HepG2 (cell line): ENCODE measurements around the gene MTCH1. TPM values are rescaled to one million over a fixed set of nuclear protein-coding genes. Genes with fewer than 3 reads are reported as not detected.
"Not testable (repeated sequence)": the region's sequence is repeated elsewhere in the genome, so short reads cannot be mapped to it uniquely, and the experiment has no call there.

Source experiments
- ATAC-seq: fragments of 200-7000 bp; cut with Tn5 transposase; 3 replicates; pipeline ENCODE4 v1.9.1; 2020; ENCODE audit warnings: mild to moderate bottlenecking, moderate library complexity
- BruUV-seq: library from RNA; stranded (reverse); fragments of 400-500 nt; replicated peaks from 2 replicates; lab custom pipeline; 2021; lab: Mats Ljungman, UMichigan
- CTCF ChIA-PET: fragments of 300-600 bp; formaldehyde crosslinking; extraction: SDS; loops from one replicate; lab custom pipeline; 2021; ENCODE audit warnings: low total read pairs, inconsistent platforms, low intra/inter-chr PET ratio; lab: Yijun Ruan, JAX
- POLR2A ChIA-PET: fragments of 350-600 bp; sonication (Branson Sonifier 250); formaldehyde crosslinking; loops from one replicate; lab custom pipeline; 2020; ENCODE audit warnings: antibody characterized with exemption, inconsistent platforms; lab: Yijun Ruan, JAX
- DNase-seq: peaks from one replicate; pipeline ENCODE4 v3.0.0-alpha.2; 2015; ENCODE audit warnings: low spot score
- FAIRE-seq: peaks from 3 replicates; lab custom pipeline; 2011; peaks lifted over from hg19 to GRCh38; lab: Jason Lieb, UNC
- H2AFZ ChIP-seq: one replicate; pipeline ENCODE4 v1.6.1; 2011; ENCODE audit warnings: low read length, inconsistent platforms
- H3K27ac ChIP-seq: fragments of 300-600 bp; 3 replicates; pipeline ENCODE4 v1.8.0; 2011; ENCODE audit warnings: mixed run types, mild to moderate bottlenecking, mixed read lengths, low read length, inconsistent platforms; ENCODE audit not compliant: insufficient read depth; ENCODE audit errors: extremely low read length
- H3K27me3 ChIP-seq, 2 experiments: fragments of 200-600 bp in 1 of 2; 2 replicates in 1 of 2; 3 replicates in 1 of 2; pipeline versions ENCODE4 v1.6.0 to v1.8.0; 2011; ENCODE audit warnings: low read length in 2 of 2, mild to moderate bottlenecking in 2 of 2, moderate library complexity in 2 of 2, inconsistent platforms in 1 of 2; ENCODE audit not compliant: insufficient read depth in 2 of 2, control insufficient read depth in 1 of 2
- H3K36me3 ChIP-seq, 2 experiments: fragments of 200-600 bp in 1 of 2; replicated peaks in 1 of 2; 2 replicates in 1 of 2; 3 replicates in 1 of 2; pipeline versions ENCODE4 v1.5.1 to v1.8.0; 2011; ENCODE audit warnings: low read length in 2 of 2, inconsistent platforms in 1 of 2; ENCODE audit not compliant: insufficient read depth in 2 of 2, control insufficient read depth in 1 of 2
- H3K4me1 ChIP-seq: 2 replicates; pipeline ENCODE4 v1.5.1; 2012; ENCODE audit warnings: low read length, inconsistent platforms; ENCODE audit not compliant: insufficient read depth
- H3K4me2 ChIP-seq: 2 replicates; pipeline ENCODE4 v1.6.0; 2011; ENCODE audit warnings: low read depth, low read length, inconsistent platforms
- H3K4me3 ChIP-seq, 3 experiments: fragments of 200-600 bp in 1 of 3; sonication (generic), shearing (Covaris generic) in 1 of 3; replicated peaks in 1 of 3; 2 replicates each; pipeline ENCODE4 v1.5.1; 2011 to 2016; ENCODE audit warnings: low read length in 3 of 3, inconsistent platforms in 2 of 3, low read depth in 2 of 3, mild to moderate bottlenecking in 2 of 3, control low read depth in 1 of 3, mixed read lengths in 1 of 3; ENCODE audit not compliant: insufficient read depth in 1 of 3
- H3K79me2 ChIP-seq: one replicate; pipeline ENCODE4 v1.6.1; 2011; ENCODE audit warnings: low read length, inconsistent platforms; ENCODE audit not compliant: insufficient read depth
- H3K9ac ChIP-seq: 2 replicates; pipeline ENCODE4 v1.6.0; 2011; ENCODE audit warnings: mild to moderate bottlenecking, low read depth, low read length, inconsistent platforms; ENCODE audit not compliant: insufficient read depth
- H3K9me3 ChIP-seq: 2 replicates; pipeline ENCODE4 v1.5.1; 2012; ENCODE audit warnings: mild to moderate bottlenecking, low read length
- H4K20me1 ChIP-seq: 2 replicates; pipeline ENCODE4 v1.6.0; 2011; ENCODE audit warnings: inconsistent platforms, mild to moderate bottlenecking, low read length, moderate library complexity; ENCODE audit not compliant: insufficient read depth
- NR3C1 ChIP-seq: sonication (generic); formaldehyde crosslinking; IDR thresholded peaks from 2 replicates; pipeline ENCODE4 v1.4.0; 2020; ENCODE audit warnings: missing genetic modification reagents
- SIX4 ChIP-seq: sonication (generic); formaldehyde crosslinking; IDR thresholded peaks from 2 replicates; pipeline ENCODE4 v1.4.0; 2020; ENCODE audit warnings: missing genetic modification reagents
- SRSF9 ChIP-seq: fragments of 200-400 bp; formaldehyde crosslinking; IDR thresholded peaks from 2 replicates; pipeline ENCODE4 v1.6.1; 2018; ENCODE audit warnings: borderline replicate concordance, mild to moderate bottlenecking, low read depth, low read length; ENCODE audit not compliant: insufficient read depth, poor library complexity, severe bottlenecking
- ZNF501 ChIP-seq: sonication (generic); formaldehyde crosslinking; IDR thresholded peaks from 2 replicates; pipeline ENCODE4 v1.5.1; 2020; ENCODE audit warnings: mild to moderate bottlenecking, moderate library complexity, missing genetic modification reagents
- ZNF749 ChIP-seq: sonication (generic); formaldehyde crosslinking; IDR thresholded peaks from 2 replicates; pipeline ENCODE4 v1.8.0; 2022; ENCODE audit warnings: mild to moderate bottlenecking, missing genetic modification reagents, moderate library complexity, borderline replicate concordance
- WGBS: methylation state at CpG from one replicate; pipeline ENCODE4 v1.1.6; 2017; ENCODE audit warnings: low lambda C conversion rate; 5-methylcytosine and 5-hydroxymethylcytosine counted together
- in situ Hi-C: cut with HindIII; loops from 2 replicates; pipeline ENCODE4 v1.10.0; 2017; ENCODE audit warnings: low pct_unique_long_range_greater_than_20kb; ENCODE audit not compliant: extremely low pct_ligation_motif_present
- intact Hi-C: fragments of 100-400 bp; cut with micrococcal nuclease; formaldehyde crosslinking; loops from one replicate; pipeline ENCODE4 v1.10.0; 2022; ENCODE audit not compliant: unreplicated experiment
- polyA plus RNA-seq, 8 experiments: library from polyadenylated mRNA; depleted of rRNA in 3 of 8; stranded (reverse) in 7 of 8; unstranded in 1 of 8; fragments of >200 nt; fragmentation: Illumina TruSeq in 4 of 8; extraction: Trizol in 4 of 8; gene quantifications; 2 replicates each; pipeline versions ENCODE4 v1.2.1 to v1.2.3, GENCODE V29; 2011 to 2016; ENCODE audit warnings: low read depth in 4 of 8, missing spikeins in 1 of 8, mixed read lengths in 1 of 8; ENCODE audit not compliant: insufficient read depth in 1 of 8
- total RNA-seq, 5 experiments: library from RNA; depleted of rRNA; stranded (reverse); fragments of >200 nt; fragmentation: Illumina TruSeq; extraction: Trizol; gene quantifications; 2 replicates each; pipeline ENCODE4 v1.2.3, GENCODE V29; 2016; ENCODE audit warnings: low read depth in 1 of 5
- TF ChIP-seq, protein P1 (sequence below): IDR thresholded peaks from 2 replicates; pipeline ENCODE4 v1.6.1; 2016; ENCODE audit warnings: control low read depth
- TF ChIP-seq, protein P2 (sequence below): sonication (generic); formaldehyde crosslinking; IDR thresholded peaks from 2 replicates; pipeline ENCODE4 v1.5.0; 2020; ENCODE audit warnings: mild to moderate bottlenecking, low read depth, missing genetic modification reagents, borderline replicate concordance
- TF ChIP-seq, protein P3 (sequence below): sonication (generic); formaldehyde crosslinking; IDR thresholded peaks from one replicate; pipeline ENCODE4 v1.5.1; 2020; ENCODE audit warnings: mild to moderate bottlenecking, missing genetic modification reagents; ENCODE audit errors: not compliant biosample characterization

MTCH1 gene
- total and polyA plus RNA-seq, 2 of the 13 experiments (the other 11 are each of a cell fraction or from before 2014, with no cell fraction given) = 86.2 to 144 TPM

DNA sequence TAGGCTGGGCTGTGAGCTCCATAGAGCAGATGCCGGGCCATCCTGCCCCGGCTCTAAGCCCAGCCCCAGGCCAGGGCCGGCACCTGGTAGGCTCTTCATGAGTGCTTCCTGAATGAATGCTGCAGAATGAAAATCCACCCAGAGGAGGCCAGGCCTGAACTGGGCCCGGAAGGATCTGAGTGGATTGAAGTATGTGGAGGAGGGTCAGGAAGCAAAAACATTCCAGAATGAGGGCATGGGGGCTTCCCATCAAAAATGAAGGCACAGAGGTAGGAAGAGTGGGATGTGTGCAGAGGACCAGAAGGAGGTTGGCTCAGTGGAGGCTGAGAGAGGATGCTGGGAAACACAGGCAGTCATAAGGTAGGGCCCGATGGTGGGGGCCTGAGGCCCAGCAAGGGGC, 47.0 kb downstream of the MTCH1 start:
- CTCF ChIA-PET, H2AFZ ChIP-seq, H3K9me3 ChIP-seq, FAIRE-seq, in situ Hi-C loops, H3K36me3 ChIP-seq, POLR2A ChIA-PET, H3K27ac ChIP-seq, H3K4me1 ChIP-seq, H4K20me1 ChIP-seq, intact Hi-C loops, H3K4me2 ChIP-seq, BruUV-seq, H3K9ac ChIP-seq, H3K79me2 ChIP-seq, DNase-seq, ATAC-seq, H3K4me3 ChIP-seq: not testable (repeated sequence)
- WGBS = 32% methylated on average over 5 of the region's 5 CpGs
- H3K27me3 ChIP-seq = peaks cover 1 to 34% of the 10 kb centered on the region in 2 experiments; a peak in 4 of 5 replicates

DNA sequence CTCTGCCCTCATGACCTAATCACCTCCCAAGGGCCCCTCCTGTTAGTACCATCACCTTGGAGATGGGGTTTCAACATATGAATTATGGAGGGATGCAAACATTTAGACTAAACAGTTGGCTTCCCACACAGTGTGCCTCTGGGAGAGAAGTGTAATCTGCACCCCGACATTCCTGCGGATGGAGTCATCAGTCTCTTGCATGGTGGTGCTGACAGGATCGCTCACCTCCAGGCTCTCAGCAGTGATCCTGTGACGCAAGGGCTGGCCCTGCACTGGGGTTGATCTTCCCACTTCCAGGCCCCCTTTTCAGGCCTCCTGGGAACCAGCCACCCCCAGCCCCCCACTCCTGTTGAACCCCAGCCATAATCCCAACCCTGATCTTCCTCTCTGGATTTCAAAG, 47.5 kb downstream of the MTCH1 start:
- H3K4me2 ChIP-seq = no peak overlapping the region
- peaks cover 1 to 34% of the 10 kb centered on the region in 2 experiments; a peak in 4 of 5 replicates for H3K27me3 ChIP-seq
- H3K4me3 ChIP-seq = no peak overlapping the region
- no peak overlapping the region for H3K9ac ChIP-seq
- H3K36me3 ChIP-seq = no peaks in the 10 kb centered on the region
- no peak for ATAC-seq
- POLR2A ChIA-PET = no interaction called here
- H2AFZ ChIP-seq = no peak overlapping the region
- no peak overlapping the region for H3K27ac ChIP-seq
- intact Hi-C loops (no loop called here), in situ Hi-C loops (no loop called here)
- 78% methylated on average over 4 of the region's 4 CpGs for WGBS
- H3K9me3 ChIP-seq = no peaks in the 10 kb centered on the region
- H4K20me1 ChIP-seq = no peaks in the 10 kb centered on the region
- no peak for FAIRE-seq
- no peaks in the 10 kb centered on the region for H3K4me1 ChIP-seq
- BruUV-seq = no TSS peak
- CTCF ChIA-PET = no interaction called here
- H3K79me2 ChIP-seq = no peaks in the 10 kb centered on the region
- DNase-seq = no peak
- TF ChIP-seq, protein P1, sequence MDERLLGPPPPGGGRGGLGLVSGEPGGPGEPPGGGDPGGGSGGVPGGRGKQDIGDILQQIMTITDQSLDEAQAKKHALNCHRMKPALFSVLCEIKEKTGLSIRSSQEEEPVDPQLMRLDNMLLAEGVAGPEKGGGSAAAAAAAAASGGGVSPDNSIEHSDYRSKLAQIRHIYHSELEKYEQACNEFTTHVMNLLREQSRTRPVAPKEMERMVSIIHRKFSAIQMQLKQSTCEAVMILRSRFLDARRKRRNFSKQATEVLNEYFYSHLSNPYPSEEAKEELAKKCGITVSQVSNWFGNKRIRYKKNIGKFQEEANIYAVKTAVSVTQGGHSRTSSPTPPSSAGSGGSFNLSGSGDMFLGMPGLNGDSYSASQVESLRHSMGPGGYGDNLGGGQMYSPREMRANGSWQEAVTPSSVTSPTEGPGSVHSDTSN (CRISPR knock-in tag) = no peak
- TF ChIP-seq ZNF501 (no peak), SRSF9 (no peak), ZNF749 (CRISPR knock-in tag) (no peak), NR3C1 (no peak), SIX4 (CRISPR knock-in tag) (no peak)
- TF ChIP-seq, protein P2, sequence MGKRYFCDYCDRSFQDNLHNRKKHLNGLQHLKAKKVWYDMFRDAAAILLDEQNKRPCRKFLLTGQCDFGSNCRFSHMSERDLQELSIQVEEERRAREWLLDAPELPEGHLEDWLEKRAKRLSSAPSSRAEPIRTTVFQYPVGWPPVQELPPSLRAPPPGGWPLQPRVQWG (CRISPR knock-in tag) = no peak
- TF ChIP-seq, protein P3, sequence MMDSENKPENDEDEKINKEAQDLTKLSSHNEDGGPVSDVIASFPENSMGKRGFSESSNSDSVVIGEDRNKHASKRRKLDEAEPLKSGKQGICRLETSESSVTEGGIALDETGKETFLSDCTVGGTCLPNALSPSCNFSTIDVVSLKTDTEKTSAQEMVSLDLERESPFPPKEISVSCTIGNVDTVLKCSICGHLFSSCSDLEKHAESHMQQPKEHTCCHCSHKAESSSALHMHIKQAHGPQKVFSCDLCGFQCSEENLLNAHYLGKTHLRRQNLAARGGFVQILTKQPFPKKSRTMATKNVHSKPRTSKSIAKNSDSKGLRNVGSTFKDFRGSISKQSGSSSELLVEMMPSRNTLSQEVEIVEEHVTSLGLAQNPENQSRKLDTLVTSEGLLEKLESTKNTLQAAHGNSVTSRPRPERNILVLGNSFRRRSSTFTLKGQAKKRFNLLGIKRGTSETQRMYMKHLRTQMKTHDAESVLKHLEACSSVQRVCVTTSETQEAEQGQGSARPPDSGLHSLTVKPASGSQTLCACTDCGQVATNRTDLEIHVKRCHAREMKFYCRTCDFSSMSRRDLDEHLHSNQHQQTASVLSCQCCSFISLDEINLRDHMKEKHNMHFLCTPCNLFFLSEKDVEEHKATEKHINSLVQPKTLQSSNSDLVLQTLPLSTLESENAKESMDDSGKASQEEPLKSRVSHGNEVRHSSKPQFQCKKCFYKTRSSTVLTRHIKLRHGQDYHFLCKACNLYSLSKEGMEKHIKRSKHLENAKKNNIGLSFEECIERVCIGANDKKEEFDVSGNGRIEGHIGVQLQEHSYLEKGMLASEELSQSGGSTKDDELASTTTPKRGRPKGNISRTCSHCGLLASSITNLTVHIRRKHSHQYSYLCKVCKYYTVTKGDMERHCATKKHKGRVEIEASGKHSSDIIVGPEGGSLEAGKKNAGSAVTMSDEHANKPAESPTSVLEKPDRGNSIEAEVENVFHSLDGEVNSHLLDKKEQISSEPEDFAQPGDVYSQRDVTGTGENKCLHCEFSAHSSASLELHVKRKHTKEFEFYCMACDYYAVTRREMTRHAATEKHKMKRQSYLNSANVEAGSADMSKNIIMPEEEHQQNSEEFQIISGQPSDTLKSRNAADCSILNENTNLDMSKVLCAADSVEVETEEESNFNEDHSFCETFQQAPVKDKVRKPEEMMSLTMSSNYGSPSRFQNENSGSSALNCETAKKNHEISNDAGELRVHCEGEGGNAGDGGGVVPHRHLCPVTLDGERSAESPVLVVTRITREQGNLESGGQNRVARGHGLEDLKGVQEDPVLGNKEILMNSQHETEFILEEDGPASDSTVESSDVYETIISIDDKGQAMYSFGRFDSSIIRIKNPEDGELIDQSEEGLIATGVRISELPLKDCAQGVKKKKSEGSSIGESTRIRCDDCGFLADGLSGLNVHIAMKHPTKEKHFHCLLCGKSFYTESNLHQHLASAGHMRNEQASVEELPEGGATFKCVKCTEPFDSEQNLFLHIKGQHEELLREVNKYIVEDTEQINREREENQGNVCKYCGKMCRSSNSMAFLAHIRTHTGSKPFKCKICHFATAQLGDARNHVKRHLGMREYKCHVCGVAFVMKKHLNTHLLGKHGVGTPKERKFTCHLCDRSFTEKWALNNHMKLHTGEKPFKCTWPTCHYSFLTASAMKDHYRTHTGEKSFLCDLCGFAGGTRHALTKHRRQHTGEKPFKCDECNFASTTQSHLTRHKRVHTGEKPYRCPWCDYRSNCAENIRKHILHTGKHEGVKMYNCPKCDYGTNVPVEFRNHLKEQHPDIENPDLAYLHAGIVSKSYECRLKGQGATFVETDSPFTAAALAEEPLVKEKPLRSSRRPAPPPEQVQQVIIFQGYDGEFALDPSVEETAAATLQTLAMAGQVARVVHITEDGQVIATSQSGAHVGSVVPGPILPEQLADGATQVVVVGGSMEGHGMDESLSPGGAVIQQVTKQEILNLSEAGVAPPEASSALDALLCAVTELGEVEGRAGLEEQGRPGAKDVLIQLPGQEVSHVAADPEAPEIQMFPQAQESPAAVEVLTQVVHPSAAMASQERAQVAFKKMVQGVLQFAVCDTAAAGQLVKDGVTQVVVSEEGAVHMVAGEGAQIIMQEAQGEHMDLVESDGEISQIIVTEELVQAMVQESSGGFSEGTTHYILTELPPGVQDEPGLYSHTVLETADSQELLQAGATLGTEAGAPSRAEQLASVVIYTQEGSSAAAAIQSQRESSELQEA = no peak
